Measurements from ENCODE around the gene WNT11. TPM values are rescaled to one million over a fixed set of nuclear protein-coding genes. Genes with fewer than 3 reads are reported as not detected.

Gene WNT11
- total RNA-seq, result 1 to 10 TPM in 1 of 2 experiments, under 1 TPM in 1; 0.96 to 2.0 TPM

- CTCF ChIA-PET, result interaction anchor here (0.7 to 6.9 kb wide), 29 partner anchors 8 to 476 kb away, joined by 3 to 298 read pairs (median 7); no protein-coding TSS in a partner anchor
- Mint-ChIP-seq H3K27me3 (peaks cover 57% of the 10 kb centered on the region), H3K36me3 (no peaks in the 10 kb centered on the region), H3K9me3 (ENCODE audit: low read depth) (no peaks in the 10 kb centered on the region), H3K4me3 (peak within 1 kb of the TSS; percentile 73), H3K4me1 (peaks cover 17% of the 10 kb centered on the region), H3K27ac (no peak within 1 kb of the TSS)
- peak; percentile 9 for ATAC-seq
- DNase-seq, result peak; percentile 49
Measured at GRCh38 chr11:76206327-76207081, at the start of gene WNT11. WNT11 (minus strand) TSS chr11:76206502; CDS start chr11:76206407, 95 bp downstream.

- Mint-ChIP-seq H3K27ac (no peak overlapping the region), H3K9me3 (ENCODE audit: low read depth) (peaks cover 4% of the 10 kb centered on the region), H3K27me3 (peaks cover 6% of the 10 kb centered on the region), H3K4me1 (no peaks in the 10 kb centered on the region), H3K4me3 (no peak overlapping the region), H3K36me3 (no peaks in the 10 kb centered on the region)
- DNase-seq (no peak), ATAC-seq (no peak)
- CTCF ChIA-PET, result interaction anchor here (0.7 to 3.5 kb wide), 3 partner anchors 45 to 65 kb away, joined by 3 to 14 read pairs (median 3); no protein-coding TSS in a partner anchor
Measured at GRCh38 chr11:76253416-76253815, 47.1 kb upstream of the WNT11 start.

- Mint-ChIP-seq H3K27me3 (peaks cover 6% of the 10 kb centered on the region), H3K27ac (no peak overlapping the region), H3K4me3 (no peak overlapping the region), H3K9me3 (ENCODE audit: low read depth) (peaks cover 4% of the 10 kb centered on the region), H3K36me3 (no peaks in the 10 kb centered on the region), H3K4me1 (no peaks in the 10 kb centered on the region)
- ATAC-seq, result no peak
- DNase-seq, result no peak
- CTCF ChIA-PET, result no interaction called here
Measured at GRCh38 chr11:76252631-76253070, 46.3 kb upstream of the WNT11 start.

GRCh38 chr11:76251576-76251975 is 45.3 kb upstream of the WNT11 start:
- no peak for ATAC-seq
- Mint-ChIP-seq H3K36me3 (no peaks in the 10 kb centered on the region), H3K27me3 (peaks cover 6% of the 10 kb centered on the region), H3K4me3 (no peak overlapping the region), H3K27ac (no peak overlapping the region), H3K9me3 (ENCODE audit: low read depth) (peaks cover 4% of the 10 kb centered on the region), H3K4me1 (no peaks in the 10 kb centered on the region)
- CTCF ChIA-PET, result interaction anchor here (0.7 kb wide), 1 partner anchor 43 kb away, joined by 3 read pairs; no protein-coding TSS in a partner anchor
- no peak for DNase-seq

- H3K9me3 Mint-ChIP-seq (ENCODE audit: low read depth), result peaks cover 4% of the 10 kb centered on the region
- CTCF ChIA-PET, result interaction anchor here (0.7 kb wide), 1 partner anchor 43 kb away, joined by 3 read pairs; no protein-coding TSS in a partner anchor
- H3K4me3 Mint-ChIP-seq, result no peak overlapping the region
- no peak for ATAC-seq
- no peaks in the 10 kb centered on the region for H3K36me3 Mint-ChIP-seq
- H3K27ac Mint-ChIP-seq, result no peak overlapping the region
- no peak for DNase-seq
- H3K4me1 Mint-ChIP-seq, result no peaks in the 10 kb centered on the region
- H3K27me3 Mint-ChIP-seq, result peaks cover 6% of the 10 kb centered on the region
Measured at GRCh38 chr11:76251226-76251575, 44.9 kb upstream of the WNT11 start.

GRCh38 chr11:76250520-76251225 is 44.4 kb upstream of the WNT11 start:
- Mint-ChIP-seq H3K36me3 (no peaks in the 10 kb centered on the region), H3K9me3 (ENCODE audit: low read depth) (peaks cover 4% of the 10 kb centered on the region), H3K4me3 (no peak overlapping the region), H3K27me3 (peaks cover 6% of the 10 kb centered on the region), H3K4me1 (no peaks in the 10 kb centered on the region), H3K27ac (no peak overlapping the region)
- DNase-seq (no peak), ATAC-seq (no peak)
- CTCF ChIA-PET, result interaction anchor here (0.7 kb wide), 1 partner anchor 42 kb away, joined by 3 read pairs; no protein-coding TSS in a partner anchor

- H3K36me3 Mint-ChIP-seq, result no peaks in the 10 kb centered on the region
- ATAC-seq, result no peak
- H3K4me1 Mint-ChIP-seq, result no peaks in the 10 kb centered on the region
- CTCF ChIA-PET, result interaction anchor here (2.4 kb wide), 1 partner anchor 42 kb away, joined by 7 read pairs; no protein-coding TSS in a partner anchor
- H3K27me3 Mint-ChIP-seq, result peaks cover 2% of the 10 kb centered on the region
- peaks cover 4% of the 10 kb centered on the region for H3K9me3 Mint-ChIP-seq (ENCODE audit: low read depth)
- DNase-seq, result no peak
- H3K4me3 Mint-ChIP-seq, result no peak overlapping the region
- H3K27ac Mint-ChIP-seq, result no peak overlapping the region
Measured at GRCh38 chr11:76249195-76249741, 43.0 kb upstream of the WNT11 start.

- CTCF ChIA-PET, result interaction anchor here (0.7 to 2.4 kb wide), 2 partner anchors 41 to 349 kb away, joined by 3 to 7 read pairs; no protein-coding TSS in a partner anchor
- peaks cover 4% of the 10 kb centered on the region for H3K9me3 Mint-ChIP-seq (ENCODE audit: low read depth)
- DNase-seq (no peak), ATAC-seq (no peak)
- H3K4me3 Mint-ChIP-seq, result no peak overlapping the region
- no peaks in the 10 kb centered on the region for H3K4me1 Mint-ChIP-seq
- H3K36me3 Mint-ChIP-seq, result no peaks in the 10 kb centered on the region
- H3K27ac Mint-ChIP-seq, result no peak overlapping the region
- H3K27me3 Mint-ChIP-seq, result peaks cover 4% of the 10 kb centered on the region
Measured at GRCh38 chr11:76248210-76248609, 41.9 kb upstream of the WNT11 start.

GRCh38 chr11:76247091-76247490 is 40.8 kb upstream of the WNT11 start:
- Mint-ChIP-seq H3K9me3 (ENCODE audit: low read depth) (peaks cover 4% of the 10 kb centered on the region), H3K27ac (no peak overlapping the region), H3K4me1 (no peaks in the 10 kb centered on the region), H3K4me3 (no peak overlapping the region), H3K27me3 (peaks cover 4% of the 10 kb centered on the region), H3K36me3 (no peaks in the 10 kb centered on the region)
- ATAC-seq (no peak), DNase-seq (no peak)
- CTCF ChIA-PET, result interaction anchor here (1.6 to 2.4 kb wide), 2 partner anchors 39 to 40 kb away, joined by 5 to 7 read pairs; no protein-coding TSS in a partner anchor

GRCh38 chr11:76246271-76246933 is 40.1 kb upstream of the WNT11 start:
- ATAC-seq, result no peak
- CTCF ChIA-PET, result interaction anchor here (1.6 kb wide), 1 partner anchor 38 kb away, joined by 5 read pairs; no protein-coding TSS in a partner anchor
- Mint-ChIP-seq H3K27ac (no peak overlapping the region), H3K4me3 (no peak overlapping the region), H3K27me3 (peaks cover 2% of the 10 kb centered on the region), H3K9me3 (ENCODE audit: low read depth) (peaks cover 4% of the 10 kb centered on the region), H3K4me1 (no peaks in the 10 kb centered on the region), H3K36me3 (no peaks in the 10 kb centered on the region)
- no peak for DNase-seq

GRCh38 chr11:76245720-76246119 is 39.4 kb upstream of the WNT11 start:
- Mint-ChIP-seq H3K4me3 (no peak overlapping the region), H3K4me1 (no peaks in the 10 kb centered on the region), H3K27ac (no peak overlapping the region), H3K9me3 (ENCODE audit: low read depth) (peaks cover 3% of the 10 kb centered on the region), H3K27me3 (peaks cover 2% of the 10 kb centered on the region), H3K36me3 (no peaks in the 10 kb centered on the region)
- CTCF ChIA-PET, result interaction anchor here (1.6 kb wide), 1 partner anchor 37 kb away, joined by 5 read pairs; no protein-coding TSS in a partner anchor
- DNase-seq (no peak), ATAC-seq (no peak)

GRCh38 chr11:76244316-76244851 is 38.1 kb upstream of the WNT11 start:
- Mint-ChIP-seq H3K4me3 (no peak overlapping the region), H3K27me3 (peaks cover 2% of the 10 kb centered on the region), H3K4me1 (no peaks in the 10 kb centered on the region), H3K36me3 (no peaks in the 10 kb centered on the region), H3K9me3 (ENCODE audit: low read depth) (no peaks in the 10 kb centered on the region), H3K27ac (no peak overlapping the region)
- ATAC-seq (no peak), DNase-seq (no peak)
- CTCF ChIA-PET, result interaction anchor here (0.5 to 1.5 kb wide), 2 partner anchors 37 to 162 kb away, joined by 3 to 4 read pairs; no protein-coding TSS in a partner anchor

Data from activated CD8-positive, alpha-beta memory T cell treated with anti-CD3 and anti-CD28 coated beads, Interleukin-2, amount 10 ng/mL, durations not matched to agents 7 days and 5 days (primary cell).